GM12878 (cell line): ENCODE results near the gene CTXND2. TPM values are rescaled to one million over a fixed set of nuclear protein-coding genes. Genes with fewer than 3 reads are reported as not detected.
A peak's percentile ranks its signal among the peaks of the same experiment; 100 is the strongest.

Experiments
- ATAC-seq: fragments of 200-7000 bp; cut with Tn5 transposase; 3 replicates; pipeline ENCODE4 v1.9.1; 2020; ENCODE audit warnings: mild to moderate bottlenecking, moderate library complexity
- BruUV-seq: library from RNA; stranded (reverse); fragments of 400-500 nt; replicated peaks from 2 replicates; lab custom pipeline; 2021; lab: Mats Ljungman, UMichigan
- CTCF ChIA-PET: fragments of 300-600 bp; sonication (Branson Sonifier 250); formaldehyde crosslinking; extraction: SDS; loops from one replicate; lab custom pipeline; 2021; ENCODE audit warnings: inconsistent platforms; lab: Yijun Ruan, JAX
- POLR2A ChIA-PET: fragments of 350-600 bp; formaldehyde crosslinking; extraction: SDS; loops from one replicate; lab custom pipeline; 2021; ENCODE audit warnings: inconsistent platforms; lab: Charles Lee
- RAD21 ChIA-PET: fragments of 300-600 bp; sonication (Branson Sonifier 250); formaldehyde crosslinking; loops from one replicate; lab custom pipeline; 2023; ENCODE audit warnings: antibody characterized with exemption; ENCODE audit not compliant: unreplicated experiment; lab: Charles Lee
- SMC1A ChIA-PET: fragments of 300-600 bp; sonication (Branson Sonifier 250); formaldehyde crosslinking; loops from one replicate; lab custom pipeline; 2023; ENCODE audit not compliant: unreplicated experiment, uncharacterized antibody; lab: Charles Lee
- DNase-seq: peaks from one replicate; pipeline ENCODE4 v3.0.0-alpha.2; 2011; ENCODE audit warnings: low read depth, low spot score
- FAIRE-seq: peaks from 3 replicates; lab custom pipeline; 2011; peaks lifted over from hg19 to GRCh38; lab: Jason Lieb, UNC
- H2AFZ ChIP-seq: 2 replicates; pipeline ENCODE4 v1.6.0; 2011; ENCODE audit warnings: low read depth, low read length, control low read depth; ENCODE audit not compliant: control insufficient read depth
- H3K27ac ChIP-seq: 2 replicates; pipeline ENCODE4 v1.5.1; 2011; ENCODE audit warnings: control low read depth; ENCODE audit not compliant: control insufficient read depth, insufficient read depth
- H3K27me3 ChIP-seq, 2 experiments: replicated peaks in 1 of 2; 2 replicates each; pipeline versions ENCODE4 v1.6.0 to v1.6.1; 2011; ENCODE audit warnings: low read length in 1 of 2; ENCODE audit not compliant: control insufficient read depth in 2 of 2, insufficient read depth in 2 of 2
- H3K36me3 ChIP-seq, 2 experiments: 2 replicates each; pipeline ENCODE4 v1.5.1; 2011; ENCODE audit warnings: low read length in 1 of 2; ENCODE audit not compliant: control insufficient read depth in 2 of 2, insufficient read depth in 2 of 2
- H3K4me1 ChIP-seq: 2 replicates; pipeline ENCODE4 v1.6.1; 2011; ENCODE audit warnings: mild to moderate bottlenecking, low read length, moderate library complexity, mixed read lengths; ENCODE audit not compliant: control insufficient read depth, insufficient read depth
- H3K4me2 ChIP-seq: 2 replicates; pipeline ENCODE4 v1.6.0; 2011; ENCODE audit warnings: control low read depth; ENCODE audit not compliant: control insufficient read depth, insufficient read depth
- H3K4me3 ChIP-seq: fragments of 200-600 bp; sonication (generic); 2 replicates; pipeline ENCODE4 v1.5.1; 2016
- H3K79me2 ChIP-seq: 2 replicates; pipeline ENCODE4 v1.6.0; 2011; ENCODE audit warnings: low read length; ENCODE audit not compliant: control insufficient read depth, insufficient read depth
- H3K9ac ChIP-seq: 2 replicates; pipeline ENCODE4 v1.8.0; 2011; ENCODE audit warnings: low read length, control low read depth, mixed read lengths; ENCODE audit not compliant: control insufficient read depth, insufficient read depth
- H3K9me3 ChIP-seq: replicated peaks from 3 replicates; pipeline ENCODE4 v1.5.1; 2011; ENCODE audit warnings: mild to moderate bottlenecking, low read length; ENCODE audit not compliant: control insufficient read depth, insufficient read depth
- H4K20me1 ChIP-seq: 2 replicates; pipeline ENCODE4 v1.6.0; 2011; ENCODE audit not compliant: control insufficient read depth, insufficient read depth
- GABPA ChIP-seq: IDR thresholded peaks from 2 replicates; pipeline ENCODE4 v1.6.1; 2014; ENCODE audit warnings: antibody characterized with exemption, low read depth, mild to moderate bottlenecking, inconsistent platforms
- HCFC1 ChIP-seq: fragments of 150-350 bp; IDR thresholded peaks from 2 replicates; pipeline ENCODE4 v1.6.1; 2014; ENCODE audit warnings: low read length
- IKZF1 ChIP-seq: fragments of 450-650 bp; conservative IDR thresholded peaks from 2 replicates; pipeline ENCODE4 v1.6.1; 2017; ENCODE audit warnings: antibody characterized with exemption, mild to moderate bottlenecking
- MTA2 ChIP-seq: fragments of 450-650 bp; IDR thresholded peaks from 2 replicates; pipeline ENCODE4 v1.6.1; 2016; ENCODE audit warnings: low read depth, mild to moderate bottlenecking, moderate library complexity
- NBN ChIP-seq: fragments of 450-650 bp; IDR thresholded peaks from 2 replicates; pipeline ENCODE4 v1.6.1; 2016
- RUNX3 ChIP-seq: IDR thresholded peaks from 2 replicates; pipeline ENCODE4 v1.6.1; 2012; ENCODE audit warnings: low read length, inconsistent platforms
- SMARCA5 ChIP-seq: fragments of 450-650 bp; IDR thresholded peaks from 2 replicates; pipeline ENCODE4 v1.6.1; 2017; ENCODE audit warnings: mild to moderate bottlenecking
- SP1 ChIP-seq: IDR thresholded peaks from one replicate; pipeline ENCODE4 v1.6.1; 2011; ENCODE audit warnings: low read depth, low read length
- SREBF2 ChIP-seq: IDR thresholded peaks from 2 replicates; pipeline ENCODE4 v1.6.1; 2012; ENCODE audit warnings: mild to moderate bottlenecking, low read length
- TCF7 ChIP-seq: IDR thresholded peaks from 2 replicates; pipeline ENCODE4 v1.6.1; 2014; ENCODE audit warnings: antibody characterized with exemption, borderline replicate concordance
- ZBED1 ChIP-seq: IDR thresholded peaks from 2 replicates; pipeline ENCODE4 v1.6.1; 2016; ENCODE audit warnings: borderline replicate concordance
- ZNF24 ChIP-seq: fragments of 450-650 bp; IDR thresholded peaks from 2 replicates; pipeline ENCODE4 v1.6.1; 2017; ENCODE audit warnings: antibody characterized with exemption, mild to moderate bottlenecking
- ZNF622 ChIP-seq: fragments of 450-650 bp; IDR thresholded peaks from 2 replicates; pipeline ENCODE4 v1.6.1; 2017; ENCODE audit warnings: mild to moderate bottlenecking, inconsistent platforms
- WGBS: methylation state at CpG from one replicate; pipeline ENCODE4 v1.1.6; 2016; ENCODE audit warnings: low lambda C conversion rate; ENCODE audit not compliant: insufficient replicate concordance, insufficient coverage; ENCODE audit errors: missing lambda C conversion rate; 5-methylcytosine and 5-hydroxymethylcytosine counted together
- in situ Hi-C: fragments of 300-500 bp; cut with MboI; formaldehyde crosslinking; loops from 9 replicates; pipeline ENCODE4 v1.14.3; 2018; ENCODE audit warnings: mixed read lengths
- intact Hi-C: fragments of 100-400 bp; cut with micrococcal nuclease; formaldehyde crosslinking; loops from one replicate; pipeline ENCODE4 v1.14.2; 2022; ENCODE audit not compliant: unreplicated experiment
- polyA plus RNA-seq, 11 experiments: library from polyadenylated mRNA; depleted of rRNA in 4 of 11; unstranded in 6 of 11; stranded (reverse) in 5 of 11; fragments of >200 nt; fragmentation: Nextera tagmentation in 4 of 11; fragmentation: Illumina TruSeq in 1 of 11; extraction: Ambion mirVana in 4 of 11; extraction: Trizol in 1 of 11; gene quantifications; 1 replicate in 1 of 11; 2 replicates in 10 of 11; pipeline versions ENCODE4 v1.2.1 to v1.2.3, GENCODE V29; 2011 to 2016; ENCODE audit warnings: inconsistent platforms in 2 of 11, missing spikeins in 2 of 11, low read depth in 1 of 11
- total RNA-seq, 4 experiments: library from RNA; depleted of rRNA in 3 of 4; stranded (reverse); fragments of >200 nt in 3 of 4; fragmentation: Illumina TruSeq in 1 of 4; extraction: Trizol in 1 of 4; gene quantifications; 2 replicates each; pipeline versions ENCODE4 v1.2.1 to v1.2.3, GENCODE V29; 2013 to 2021
- TF ChIP-seq, protein P1 (sequence below): fragments of 150-350 bp; IDR thresholded peaks from 2 replicates; pipeline ENCODE4 v1.6.1; 2014; ENCODE audit warnings: mild to moderate bottlenecking, low read depth, low read length
- TF ChIP-seq, protein P2 (sequence below): fragments of 450-650 bp; conservative IDR thresholded peaks from 2 replicates; pipeline ENCODE4 v1.6.1; 2017; ENCODE audit warnings: mild to moderate bottlenecking, moderate library complexity
- TF ChIP-seq, protein P3 (sequence below): fragments of 450-650 bp; IDR thresholded peaks from 2 replicates; pipeline ENCODE4 v1.6.1; 2017; ENCODE audit warnings: mild to moderate bottlenecking, moderate library complexity

Gene CTXND2
- total and polyA plus RNA-seq, 10 of the 15 experiments (the other 5 are each of a cell fraction or from before 2014, with no cell fraction given), result not detected

DNA sequence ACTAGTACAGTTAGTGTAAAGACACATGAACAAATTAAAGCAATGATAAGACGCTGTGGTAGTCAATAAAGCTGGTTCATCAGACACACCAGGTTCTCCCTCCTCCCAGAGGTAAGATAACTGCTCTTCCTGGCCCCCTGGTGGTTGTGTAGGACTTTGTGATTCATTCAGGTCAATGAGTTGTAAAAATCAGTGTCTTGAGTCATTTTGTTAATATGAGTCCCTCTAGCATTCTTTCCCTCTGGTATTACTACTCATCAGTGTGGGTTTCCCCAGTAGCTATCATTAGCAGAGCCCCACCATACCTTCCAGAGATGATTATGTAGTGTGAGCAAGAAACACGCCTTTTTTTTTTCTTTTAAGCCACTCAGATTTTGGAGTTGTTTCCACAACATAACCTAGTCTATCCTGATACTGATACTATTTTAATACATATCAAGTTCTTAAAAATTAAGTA is 35.6 kb downstream of the CTXND2 start:
- H3K27me3 ChIP-seq, result no peaks in the 10 kb centered on the region
- intact Hi-C loops, result loop anchor here (5.0 to 10.0 kb wide), 4 partner anchors 45 to 298 kb away; partner anchors contain the start of genes ARNT and ENSA
- H4K20me1 ChIP-seq, result no peaks in the 10 kb centered on the region
- no TSS peak for BruUV-seq
- peak overlapping the region; percentile 55; the same call in 1 of the 2 replicates for H3K4me2 ChIP-seq
- POLR2A ChIA-PET, result interaction anchor here (0.5 to 1.3 kb wide), 7 partner anchors 48 to 581 kb away, joined by 3 to 10 read pairs (median 4); no protein-coding TSS in a partner anchor
- no peak overlapping the region for H3K4me3 ChIP-seq
- CTCF ChIA-PET, result interaction anchor here (0.6 to 2.5 kb wide), 49 partner anchors 10 to 390 kb away, joined by 3 to 17 read pairs (median 4); partner anchors contain the start of genes ANXA9, CTSS, GOLPH3L and MINDY1
- peak overlapping the region; percentile 31; the same call in 1 of the 2 replicates for H3K27ac ChIP-seq
- in situ Hi-C loops, result no loop called here
- H3K9ac ChIP-seq, result no peak overlapping the region
- peak; percentile 81 for ATAC-seq
- H3K9me3 ChIP-seq, result no peaks in the 10 kb centered on the region
- FAIRE-seq, result peak; percentile 99
- H3K79me2 ChIP-seq, result peaks cover 13% of the 10 kb centered on the region
- peaks cover 0 to 2% of the 10 kb centered on the region in 2 experiments; a peak in 2 of 4 replicates for H3K36me3 ChIP-seq
- 0% methylated on average over 2 of the region's 2 CpGs for WGBS
- RAD21 ChIA-PET, result interaction anchor here (0.6 to 1.6 kb wide), 19 partner anchors 10 to 559 kb away, joined by 3 to 11 read pairs (median 3); partner anchors contain the start of genes CTSS, GOLPH3L, MINDY1 and RPRD2
- peak; percentile 86 for DNase-seq
- SMC1A ChIA-PET, result interaction anchor here (0.6 to 2.9 kb wide), 33 partner anchors 10 to 561 kb away, joined by 3 to 14 read pairs (median 3); partner anchors contain the start of genes ARNT, CTSS, ENSA and GOLPH3L
- H2AFZ ChIP-seq, result peak overlapping the region; percentile 80
- H3K4me1 ChIP-seq, result peaks cover 9% of the 10 kb centered on the region
- TF ChIP-seq SP1 (no peak), ZNF24 (peak; percentile 81), TCF7 (peak; percentile 21; the same call in 1 of the 2 replicates), SMARCA5 (peak; percentile 17; the same call in 1 of the 2 replicates), ZNF622 (no peak), NBN (0 out of 2 replicates have a peak, but pooled peaks have one; percentile 19), SREBF2 (no peak), HCFC1 (no peak), RUNX3 (peak; percentile 70), GABPA (0 out of 2 replicates have a peak, but pooled peaks have one; percentile 17), MTA2 (peak; percentile 41), ZBED1 (peak; percentile 48; the same call in 1 of the 2 replicates), IKZF1 (0 out of 2 replicates have a peak, but pooled peaks have one; percentile 25)
- TF ChIP-seq, protein P1, sequence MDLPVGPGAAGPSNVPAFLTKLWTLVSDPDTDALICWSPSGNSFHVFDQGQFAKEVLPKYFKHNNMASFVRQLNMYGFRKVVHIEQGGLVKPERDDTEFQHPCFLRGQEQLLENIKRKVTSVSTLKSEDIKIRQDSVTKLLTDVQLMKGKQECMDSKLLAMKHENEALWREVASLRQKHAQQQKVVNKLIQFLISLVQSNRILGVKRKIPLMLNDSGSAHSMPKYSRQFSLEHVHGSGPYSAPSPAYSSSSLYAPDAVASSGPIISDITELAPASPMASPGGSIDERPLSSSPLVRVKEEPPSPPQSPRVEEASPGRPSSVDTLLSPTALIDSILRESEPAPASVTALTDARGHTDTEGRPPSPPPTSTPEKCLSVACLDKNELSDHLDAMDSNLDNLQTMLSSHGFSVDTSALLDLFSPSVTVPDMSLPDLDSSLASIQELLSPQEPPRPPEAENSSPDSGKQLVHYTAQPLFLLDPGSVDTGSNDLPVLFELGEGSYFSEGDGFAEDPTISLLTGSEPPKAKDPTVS, result no peak
- TF ChIP-seq, protein P2, sequence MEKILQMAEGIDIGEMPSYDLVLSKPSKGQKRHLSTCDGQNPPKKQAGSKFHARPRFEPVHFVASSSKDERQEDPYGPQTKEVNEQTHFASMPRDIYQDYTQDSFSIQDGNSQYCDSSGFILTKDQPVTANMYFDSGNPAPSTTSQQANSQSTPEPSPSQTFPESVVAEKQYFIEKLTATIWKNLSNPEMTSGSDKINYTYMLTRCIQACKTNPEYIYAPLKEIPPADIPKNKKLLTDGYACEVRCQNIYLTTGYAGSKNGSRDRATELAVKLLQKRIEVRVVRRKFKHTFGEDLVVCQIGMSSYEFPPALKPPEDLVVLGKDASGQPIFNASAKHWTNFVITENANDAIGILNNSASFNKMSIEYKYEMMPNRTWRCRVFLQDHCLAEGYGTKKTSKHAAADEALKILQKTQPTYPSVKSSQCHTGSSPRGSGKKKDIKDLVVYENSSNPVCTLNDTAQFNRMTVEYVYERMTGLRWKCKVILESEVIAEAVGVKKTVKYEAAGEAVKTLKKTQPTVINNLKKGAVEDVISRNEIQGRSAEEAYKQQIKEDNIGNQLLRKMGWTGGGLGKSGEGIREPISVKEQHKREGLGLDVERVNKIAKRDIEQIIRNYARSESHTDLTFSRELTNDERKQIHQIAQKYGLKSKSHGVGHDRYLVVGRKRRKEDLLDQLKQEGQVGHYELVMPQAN, result no peak
- TF ChIP-seq, protein P3, sequence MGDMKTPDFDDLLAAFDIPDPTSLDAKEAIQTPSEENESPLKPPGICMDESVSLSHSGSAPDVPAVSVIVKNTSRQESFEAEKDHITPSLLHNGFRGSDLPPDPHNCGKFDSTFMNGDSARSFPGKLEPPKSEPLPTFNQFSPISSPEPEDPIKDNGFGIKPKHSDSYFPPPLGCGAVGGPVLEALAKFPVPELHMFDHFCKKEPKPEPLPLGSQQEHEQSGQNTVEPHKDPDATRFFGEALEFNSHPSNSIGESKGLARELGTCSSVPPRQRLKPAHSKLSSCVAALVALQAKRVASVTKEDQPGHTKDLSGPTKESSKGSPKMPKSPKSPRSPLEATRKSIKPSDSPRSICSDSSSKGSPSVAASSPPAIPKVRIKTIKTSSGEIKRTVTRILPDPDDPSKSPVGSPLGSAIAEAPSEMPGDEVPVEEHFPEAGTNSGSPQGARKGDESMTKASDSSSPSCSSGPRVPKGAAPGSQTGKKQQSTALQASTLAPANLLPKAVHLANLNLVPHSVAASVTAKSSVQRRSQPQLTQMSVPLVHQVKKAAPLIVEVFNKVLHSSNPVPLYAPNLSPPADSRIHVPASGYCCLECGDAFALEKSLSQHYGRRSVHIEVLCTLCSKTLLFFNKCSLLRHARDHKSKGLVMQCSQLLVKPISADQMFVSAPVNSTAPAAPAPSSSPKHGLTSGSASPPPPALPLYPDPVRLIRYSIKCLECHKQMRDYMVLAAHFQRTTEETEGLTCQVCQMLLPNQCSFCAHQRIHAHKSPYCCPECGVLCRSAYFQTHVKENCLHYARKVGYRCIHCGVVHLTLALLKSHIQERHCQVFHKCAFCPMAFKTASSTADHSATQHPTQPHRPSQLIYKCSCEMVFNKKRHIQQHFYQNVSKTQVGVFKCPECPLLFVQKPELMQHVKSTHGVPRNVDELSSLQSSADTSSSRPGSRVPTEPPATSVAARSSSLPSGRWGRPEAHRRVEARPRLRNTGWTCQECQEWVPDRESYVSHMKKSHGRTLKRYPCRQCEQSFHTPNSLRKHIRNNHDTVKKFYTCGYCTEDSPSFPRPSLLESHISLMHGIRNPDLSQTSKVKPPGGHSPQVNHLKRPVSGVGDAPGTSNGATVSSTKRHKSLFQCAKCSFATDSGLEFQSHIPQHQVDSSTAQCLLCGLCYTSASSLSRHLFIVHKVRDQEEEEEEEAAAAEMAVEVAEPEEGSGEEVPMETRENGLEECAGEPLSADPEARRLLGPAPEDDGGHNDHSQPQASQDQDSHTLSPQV, result no peak
